ENCODE results near the gene OR10K1. TPM values are rescaled to one million over a fixed set of nuclear protein-coding genes. Genes with fewer than 3 reads are reported as not detected.

The OR10K1 gene
- total RNA-seq, 2 donors from 2014 or later: not detected

GRCh38 chr1:158494796-158495195, 33.2 kb downstream of the OR10K1 start:
- Histone ChIP-seq H3K9ac (ENCODE audit: low read depth in 2 of 2, low read length in 2 of 2) (no peak overlapping the region), H3K4me3 (no peak overlapping the region), H3K27ac (no peak overlapping the region), H3K9me3 (no peaks in the 10 kb centered on the region), H3K27me3 (no peaks in the 10 kb centered on the region), H3K36me3 (no peaks in the 10 kb centered on the region), H3K4me1 (no peaks in the 10 kb centered on the region)
- TF ChIP-seq, protein P1, sequence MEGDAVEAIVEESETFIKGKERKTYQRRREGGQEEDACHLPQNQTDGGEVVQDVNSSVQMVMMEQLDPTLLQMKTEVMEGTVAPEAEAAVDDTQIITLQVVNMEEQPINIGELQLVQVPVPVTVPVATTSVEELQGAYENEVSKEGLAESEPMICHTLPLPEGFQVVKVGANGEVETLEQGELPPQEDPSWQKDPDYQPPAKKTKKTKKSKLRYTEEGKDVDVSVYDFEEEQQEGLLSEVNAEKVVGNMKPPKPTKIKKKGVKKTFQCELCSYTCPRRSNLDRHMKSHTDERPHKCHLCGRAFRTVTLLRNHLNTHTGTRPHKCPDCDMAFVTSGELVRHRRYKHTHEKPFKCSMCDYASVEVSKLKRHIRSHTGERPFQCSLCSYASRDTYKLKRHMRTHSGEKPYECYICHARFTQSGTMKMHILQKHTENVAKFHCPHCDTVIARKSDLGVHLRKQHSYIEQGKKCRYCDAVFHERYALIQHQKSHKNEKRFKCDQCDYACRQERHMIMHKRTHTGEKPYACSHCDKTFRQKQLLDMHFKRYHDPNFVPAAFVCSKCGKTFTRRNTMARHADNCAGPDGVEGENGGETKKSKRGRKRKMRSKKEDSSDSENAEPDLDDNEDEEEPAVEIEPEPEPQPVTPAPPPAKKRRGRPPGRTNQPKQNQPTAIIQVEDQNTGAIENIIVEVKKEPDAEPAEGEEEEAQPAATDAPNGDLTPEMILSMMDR (IDR thresholded peaks at IDR 0.05): no peak
- intact Hi-C loops (cut with DNase I): no loop called here
- no peak for DNase-seq

GRCh38 chr1:158496374-158496773, 34.7 kb downstream of the OR10K1 start:
- intact Hi-C loops (cut with DNase I): no loop called here
- H3K9ac ChIP-seq (ENCODE audit: low read depth in 2 of 2, low read length in 2 of 2): no peak overlapping the region
- H3K4me3 ChIP-seq: no peak overlapping the region
- H3K4me1 ChIP-seq: no peaks in the 10 kb centered on the region
- H3K36me3 ChIP-seq: no peaks in the 10 kb centered on the region
- TF ChIP-seq, protein P1 (IDR thresholded peaks at IDR 0.05): no peak
- no peak overlapping the region for H3K27ac ChIP-seq
- H3K27me3 ChIP-seq: no peaks in the 10 kb centered on the region
- no peak for DNase-seq
- no peaks in the 10 kb centered on the region for H3K9me3 ChIP-seq

- Histone ChIP-seq H3K27ac (no peak overlapping the region), H3K4me3 (no peak overlapping the region), H3K4me1 (no peaks in the 10 kb centered on the region), H3K9me3 (no peaks in the 10 kb centered on the region), H3K9ac (ENCODE audit: low read depth in 2 of 2, low read length in 2 of 2) (no peak overlapping the region), H3K36me3 (no peaks in the 10 kb centered on the region), H3K27me3 (no peaks in the 10 kb centered on the region)
- DNase-seq: peak; percentile 26
- intact Hi-C loops (cut with DNase I): no loop called here
- TF ChIP-seq, protein P1 (IDR thresholded peaks at IDR 0.05): no peak
Measured at GRCh38 chr1:158506369-158506987, 44.8 kb downstream of the OR10K1 start.

DNA sequence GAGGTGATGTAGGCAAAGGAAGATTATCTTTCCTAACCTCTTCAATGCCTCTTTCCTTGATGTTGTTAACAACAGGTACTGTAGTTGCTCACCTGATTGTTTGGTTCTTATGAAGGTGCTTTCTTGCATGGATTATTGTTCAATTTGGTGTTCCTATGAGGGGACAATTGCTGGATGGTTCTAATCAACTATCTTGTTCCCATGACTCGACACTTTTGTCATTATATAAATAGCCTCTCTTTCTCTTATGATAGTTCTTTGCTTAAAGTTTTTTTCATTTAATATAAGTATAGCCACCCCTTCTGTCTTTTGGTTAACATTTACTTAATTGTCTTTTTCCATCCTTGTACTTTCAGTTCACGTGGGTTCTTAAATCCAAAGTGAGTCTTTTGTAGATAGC, 45.9 kb downstream of the OR10K1 start:
- Histone ChIP-seq H3K9me3 (no peaks in the 10 kb centered on the region), H3K27me3 (no peaks in the 10 kb centered on the region), H3K4me1 (no peaks in the 10 kb centered on the region), H3K27ac (no peak overlapping the region), H3K36me3 (no peaks in the 10 kb centered on the region), H3K4me3 (no peak overlapping the region), H3K9ac (ENCODE audit: low read depth in 2 of 2, low read length in 2 of 2) (no peak overlapping the region)
- DNase-seq: no peak
- TF ChIP-seq, protein P1 (IDR thresholded peaks at IDR 0.05): no peak
- intact Hi-C loops (cut with DNase I): no loop called here

DNA sequence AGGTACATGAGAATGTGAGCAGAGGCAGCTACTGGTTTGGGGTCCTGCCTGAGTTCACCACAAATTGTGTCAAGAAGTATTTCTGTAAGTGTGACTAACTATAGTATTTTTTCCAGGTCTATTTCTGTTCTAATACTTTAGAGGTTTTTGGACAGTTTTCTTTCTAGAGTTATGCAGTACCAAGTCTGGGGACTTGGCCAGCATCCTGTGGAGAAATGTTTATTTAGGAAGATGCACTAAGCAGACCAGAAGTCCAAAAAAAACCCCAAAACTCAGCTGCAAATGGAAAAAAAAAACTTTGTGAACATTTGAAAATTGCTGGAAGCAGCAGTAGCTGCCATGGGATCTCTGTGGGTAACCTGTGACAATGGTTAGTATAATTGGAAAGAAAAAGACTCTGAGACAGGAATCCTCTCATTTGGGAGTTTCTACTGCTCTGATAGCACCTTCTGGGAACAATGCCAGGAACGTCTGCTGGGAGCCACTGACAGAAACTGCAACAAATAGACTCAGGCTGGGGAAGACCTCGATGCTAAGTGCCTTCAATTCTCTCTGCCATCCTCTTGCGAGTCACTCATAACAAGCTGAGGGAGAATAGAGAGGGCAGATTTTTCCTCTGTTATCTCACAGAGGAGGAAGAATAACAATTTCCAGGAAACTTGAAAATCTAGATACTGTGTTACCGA, 48.0 kb downstream of the OR10K1 start:
- H3K27ac ChIP-seq: no peak overlapping the region
- no peaks in the 10 kb centered on the region for H3K4me1 ChIP-seq
- H3K9ac ChIP-seq (ENCODE audit: low read depth in 2 of 2, low read length in 2 of 2): no peak overlapping the region
- no peaks in the 10 kb centered on the region for H3K9me3 ChIP-seq
- no peak overlapping the region for H3K4me3 ChIP-seq
- H3K27me3 ChIP-seq: no peaks in the 10 kb centered on the region
- intact Hi-C loops (cut with DNase I): no loop called here
- no peak for DNase-seq
- H3K36me3 ChIP-seq: no peaks in the 10 kb centered on the region
- TF ChIP-seq, protein P1 (IDR thresholded peaks at IDR 0.05): no peak

Data from colonic mucosa (tissue), 4 donors.